Brain pericyte (primary cell): Measurements from ENCODE around the gene GRB10.
"Not testable (repeated sequence)": the region's sequence is repeated elsewhere in the genome, so short reads cannot be mapped to it uniquely, and the experiment has no call there.

Experiments used
- DNase-seq: peaks from one replicate; pipeline ENCODE4 v3.0.0-alpha.2; 2012; ENCODE audit warnings: low read depth, low spot score

Gene GRB10

DNA sequence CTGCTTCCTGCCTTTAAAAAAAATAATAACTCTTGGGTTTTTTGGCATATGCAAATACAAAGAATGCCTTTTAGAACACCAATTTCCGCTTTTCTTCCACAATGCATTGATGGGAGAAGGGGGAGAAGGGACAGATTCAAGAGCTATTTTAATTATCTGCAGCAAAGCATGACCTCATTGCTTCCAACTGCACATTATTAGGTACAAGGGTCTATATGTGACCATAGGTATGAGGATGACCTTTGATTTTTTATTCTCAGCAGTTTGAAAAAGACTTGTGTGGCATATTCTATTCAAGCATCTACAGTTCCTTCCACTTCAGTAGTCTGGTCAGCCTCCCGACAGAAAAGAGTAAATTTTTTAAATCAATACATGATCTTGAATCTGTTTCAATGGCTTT lies 39.7 kb downstream of the GRB10 start:
- DNase-seq = no peak

DNA sequence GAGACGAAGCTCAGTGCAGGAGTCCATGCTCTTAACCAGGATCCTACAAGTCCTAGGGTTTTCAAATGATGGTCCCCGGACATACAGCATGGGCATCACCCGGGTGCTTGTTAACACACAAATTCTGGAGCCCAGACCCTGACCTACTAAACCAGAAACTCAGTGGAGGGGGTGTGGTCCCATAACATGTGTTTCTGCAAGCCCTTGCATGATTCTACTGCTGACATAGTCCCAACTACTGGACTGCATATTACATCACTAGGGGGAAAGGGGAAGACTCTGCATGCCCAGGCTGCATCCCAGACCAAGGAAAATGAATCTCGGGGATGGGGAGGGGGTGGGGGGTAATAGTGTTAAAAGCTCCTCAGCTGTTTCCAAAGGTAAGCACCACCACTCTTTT lies 40.3 kb downstream of the GRB10 start:
- DNase-seq = no peak

DNA sequence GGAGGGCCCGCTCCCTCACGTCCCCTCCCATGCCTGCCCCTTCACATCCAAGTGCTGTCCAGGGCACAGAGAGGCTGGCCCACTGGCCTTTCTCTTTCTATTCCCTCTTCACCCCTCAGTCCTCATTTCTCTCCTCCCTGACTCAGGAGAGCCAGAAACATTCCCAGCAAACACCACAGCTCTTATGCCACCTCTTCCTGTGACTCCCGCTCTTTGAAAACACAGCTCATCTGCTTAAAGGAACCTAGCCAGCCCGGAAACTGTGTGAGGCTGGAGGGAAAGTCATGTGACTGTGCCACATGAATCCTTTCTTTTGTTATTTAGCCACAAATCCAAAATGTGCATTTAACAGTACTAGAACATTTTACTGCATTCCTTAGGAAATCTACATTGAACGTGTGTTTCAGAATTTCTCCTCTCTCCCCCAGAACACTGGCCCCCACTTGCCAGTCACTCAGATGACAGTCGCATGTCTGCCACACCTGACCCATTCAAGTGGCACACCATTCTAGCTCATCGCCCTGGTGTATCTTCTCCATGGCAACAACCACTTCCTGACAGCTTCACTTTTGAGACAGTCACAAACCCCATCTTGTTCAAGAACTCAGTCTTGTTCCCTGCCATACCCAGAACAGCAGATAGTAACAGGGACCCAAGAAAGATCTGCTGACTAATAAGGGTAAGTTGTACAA lies 42.8 kb downstream of the GRB10 start:
- DNase-seq = no peak

DNA sequence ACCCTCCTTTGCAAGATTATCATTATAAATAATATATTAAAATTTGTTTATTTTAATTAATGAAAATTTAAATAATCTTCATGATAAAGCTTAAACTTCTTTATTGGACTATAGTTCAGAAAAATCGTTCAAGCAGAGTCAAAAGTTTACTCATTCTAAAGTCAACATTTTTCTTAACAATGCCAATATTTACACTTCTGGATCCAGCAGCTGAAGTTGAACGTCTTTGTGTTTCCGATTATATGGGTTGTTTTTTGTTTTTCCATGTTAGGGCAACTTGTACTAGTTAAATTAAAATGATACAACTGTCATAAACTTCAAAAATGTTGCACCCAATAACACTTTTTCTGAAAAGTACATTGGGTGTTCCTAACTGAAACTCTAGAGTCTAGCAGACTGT lies 43.8 kb downstream of the GRB10 start:
- DNase-seq = no peak

DNA sequence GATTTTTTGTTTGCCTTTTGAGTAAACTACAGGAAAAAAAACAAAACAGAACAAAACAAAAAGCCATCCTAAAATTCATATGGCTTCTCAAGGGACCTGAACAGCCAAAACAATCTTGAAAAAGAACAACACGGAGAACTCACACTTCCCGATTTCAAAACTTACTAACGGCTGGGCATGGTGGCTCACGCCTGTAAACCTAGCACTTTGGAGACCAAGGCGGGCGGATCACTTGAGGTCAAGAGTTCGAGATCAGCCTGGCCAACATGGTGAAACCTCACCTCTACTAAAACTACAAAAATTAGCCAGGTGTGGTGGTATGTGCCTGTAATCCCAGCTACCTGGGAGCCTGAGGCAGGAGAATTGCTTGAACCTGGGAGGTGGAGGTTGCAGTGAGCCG lies 46.9 kb downstream of the GRB10 start:
- not testable (repeated sequence) for DNase-seq

DNA sequence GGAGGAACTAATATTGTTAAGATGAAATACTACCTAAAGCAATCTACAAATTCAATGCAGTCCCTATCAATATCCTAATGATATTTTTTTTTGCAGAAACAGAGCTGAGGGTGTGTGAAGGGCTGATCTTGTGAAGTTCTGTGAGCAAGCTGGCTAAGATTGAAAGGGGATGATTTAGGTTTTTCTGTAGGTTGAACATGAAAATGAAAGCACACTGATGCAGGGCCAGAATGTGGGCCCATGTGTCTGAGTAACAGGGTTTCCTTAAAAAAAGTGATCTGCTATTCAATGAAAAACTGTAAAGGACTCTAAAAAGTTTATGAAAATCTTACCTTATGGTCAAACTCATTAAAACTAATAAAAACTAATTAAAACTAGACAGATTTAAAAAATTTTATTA lies 47.4 kb downstream of the GRB10 start:
- no peak for DNase-seq

DNA sequence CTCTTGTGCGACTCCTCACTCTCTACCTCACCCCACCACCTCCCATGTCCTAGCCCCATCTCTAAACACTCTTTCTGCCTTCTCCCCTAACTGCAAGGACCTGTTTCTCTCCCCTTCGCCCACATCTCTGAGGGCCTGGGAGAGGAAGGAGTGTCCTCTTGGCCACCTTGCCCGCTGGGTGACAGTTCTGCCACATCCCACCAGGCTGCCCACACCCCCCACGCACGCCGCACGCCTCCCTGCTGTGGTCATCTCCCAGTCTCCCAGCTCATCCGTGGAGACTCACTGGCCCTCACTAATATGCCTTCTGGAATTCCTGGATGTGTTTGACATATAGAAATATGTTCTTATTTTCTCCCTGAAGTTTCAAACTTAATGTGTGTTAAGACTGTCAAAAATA lies 48.5 kb downstream of the GRB10 start:
- no peak for DNase-seq

DNA sequence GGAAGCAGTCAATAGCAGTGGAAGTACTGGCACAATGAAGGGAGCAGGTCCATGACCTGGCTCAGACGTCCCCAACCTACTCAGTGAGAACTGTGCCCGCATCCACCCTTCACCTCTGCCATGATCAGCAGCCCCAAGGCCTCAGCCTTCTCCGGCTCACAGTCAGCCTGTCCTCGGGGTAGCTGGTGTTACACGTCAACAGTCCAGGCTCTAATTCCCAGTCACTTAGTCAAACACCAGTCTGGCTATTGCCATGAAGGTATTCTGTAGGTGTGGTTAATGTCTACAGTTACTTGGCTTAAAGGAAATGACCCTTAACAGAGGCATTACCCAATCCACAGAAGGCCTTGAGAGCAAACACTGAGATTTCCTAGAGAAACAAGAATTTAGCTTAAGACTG lies 49.1 kb downstream of the GRB10 start:
- no peak for DNase-seq

DNA sequence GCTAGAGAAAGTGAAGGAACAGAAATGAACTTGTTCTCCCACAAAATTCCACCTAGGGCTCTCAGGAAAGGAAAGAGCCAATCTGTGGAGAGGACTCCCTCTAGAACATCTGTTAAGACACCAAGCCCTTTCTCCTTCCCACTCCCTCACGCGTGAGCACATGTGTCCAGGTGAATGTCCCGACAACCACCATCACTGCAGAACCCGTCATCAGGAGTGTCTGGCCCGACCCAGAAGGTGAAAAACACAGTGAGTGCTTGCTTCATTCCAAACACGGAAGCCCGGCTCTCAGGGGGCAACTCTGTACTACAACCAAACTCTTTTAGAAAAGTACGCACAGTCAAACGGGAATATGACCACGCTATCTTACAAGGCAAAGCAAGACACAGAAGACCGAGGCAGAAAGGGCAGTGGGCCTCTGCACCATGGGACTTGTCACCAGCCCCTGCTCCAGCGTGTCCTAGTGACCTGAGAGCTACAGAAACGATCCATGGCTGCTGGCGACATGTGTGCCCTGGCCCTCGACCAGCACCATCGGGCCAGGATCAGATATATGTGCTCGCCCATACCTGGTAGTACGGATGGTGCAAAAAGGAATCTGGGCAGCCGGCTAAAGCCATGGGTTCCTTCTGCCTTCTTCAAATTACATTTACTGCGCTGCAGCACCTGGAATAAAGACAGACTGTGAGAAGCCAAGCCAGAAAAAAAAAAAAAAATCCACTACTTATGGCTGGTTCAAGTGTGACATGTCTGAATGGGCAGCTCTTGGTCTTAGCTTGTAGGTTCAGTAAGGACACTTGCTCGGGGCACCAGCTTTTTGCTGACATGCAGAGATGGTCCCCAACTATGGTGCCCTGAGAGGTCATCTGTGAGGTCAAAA lies 50.8 kb downstream of the GRB10 start:
- no peak for DNase-seq

DNA sequence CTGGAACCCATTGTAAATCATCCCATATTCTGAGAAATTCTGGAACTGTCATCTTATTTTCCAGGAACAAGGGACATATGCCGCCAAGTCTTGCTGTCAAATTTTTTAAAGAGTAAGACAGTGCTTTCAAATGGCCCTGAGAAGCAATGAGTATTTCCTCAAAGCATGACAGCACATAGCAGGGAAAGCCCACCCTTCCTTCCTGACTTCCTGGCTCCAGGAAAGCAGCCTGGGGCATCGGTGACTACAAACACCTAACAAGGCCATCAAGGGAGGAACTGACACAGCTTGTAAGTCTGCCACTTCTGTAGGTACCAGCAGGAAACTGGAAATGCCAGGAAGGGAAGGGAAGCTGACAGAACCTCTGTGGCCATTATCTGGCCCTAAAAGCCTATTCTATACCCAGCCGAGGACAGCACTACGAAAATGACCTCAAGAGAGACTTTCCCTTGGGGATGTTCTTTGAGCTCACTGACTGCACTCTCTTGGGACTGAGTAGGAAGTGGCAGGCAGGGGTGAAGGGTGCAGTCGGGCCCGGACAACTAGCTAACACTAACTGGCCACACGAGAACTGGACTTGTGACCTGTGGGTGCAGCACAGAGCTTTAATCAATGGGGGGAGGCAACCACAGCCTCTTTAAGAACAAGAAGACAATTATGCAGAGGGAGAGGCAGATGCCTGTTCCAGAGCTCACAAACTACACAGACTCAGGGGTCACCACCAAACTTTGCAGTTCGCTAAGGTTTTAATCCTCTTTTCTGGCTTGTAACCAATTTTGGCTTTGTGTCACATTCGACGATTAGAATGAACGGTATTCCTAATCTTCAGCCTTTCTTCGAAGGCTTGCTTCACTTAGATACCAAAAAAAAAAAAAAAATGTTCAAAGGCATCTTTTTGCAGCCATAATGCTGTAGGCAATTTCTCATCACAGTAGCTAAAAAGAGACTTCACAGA lies 52.0 kb downstream of the GRB10 start:
- no peak for DNase-seq

DNA sequence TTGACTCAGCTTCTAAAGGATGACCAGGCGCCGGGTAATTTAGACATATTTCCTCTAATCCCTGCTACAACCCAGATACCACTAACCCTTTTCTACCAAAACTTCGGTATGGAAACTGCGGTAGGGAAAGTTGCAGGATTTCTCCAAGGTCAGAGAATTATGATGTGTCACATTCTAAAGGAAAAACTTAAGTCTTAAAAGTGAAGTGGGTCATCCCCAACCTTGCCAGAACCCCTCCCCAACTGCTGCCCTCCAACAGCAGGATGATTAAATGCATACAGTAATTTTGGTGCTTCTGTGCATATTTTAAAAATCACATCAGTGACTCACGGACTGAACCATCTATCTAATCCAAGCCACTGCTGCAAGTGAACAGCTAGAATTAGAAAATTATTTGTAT lies 52.7 kb downstream of the GRB10 start:
- no peak for DNase-seq

DNA sequence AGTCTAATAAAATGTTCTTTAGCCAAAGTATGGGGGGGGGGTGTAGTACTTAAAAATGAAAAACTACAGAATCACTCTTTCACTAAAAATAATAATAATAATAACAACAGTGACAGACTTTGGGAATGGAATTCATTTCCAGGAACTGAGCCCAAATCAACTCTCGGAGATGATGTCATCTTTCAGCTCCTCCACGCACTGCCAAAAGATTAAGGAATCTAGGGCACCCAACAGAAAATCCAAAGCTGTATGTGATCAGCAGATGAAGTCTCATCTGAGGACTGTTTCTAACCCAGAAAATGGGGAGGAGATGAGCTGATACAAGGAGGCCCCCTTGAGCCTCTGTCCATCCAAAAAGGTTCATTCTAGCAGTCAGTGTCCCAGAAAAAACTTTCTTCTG lies 54.5 kb downstream of the GRB10 start:
- DNase-seq = no peak

DNA sequence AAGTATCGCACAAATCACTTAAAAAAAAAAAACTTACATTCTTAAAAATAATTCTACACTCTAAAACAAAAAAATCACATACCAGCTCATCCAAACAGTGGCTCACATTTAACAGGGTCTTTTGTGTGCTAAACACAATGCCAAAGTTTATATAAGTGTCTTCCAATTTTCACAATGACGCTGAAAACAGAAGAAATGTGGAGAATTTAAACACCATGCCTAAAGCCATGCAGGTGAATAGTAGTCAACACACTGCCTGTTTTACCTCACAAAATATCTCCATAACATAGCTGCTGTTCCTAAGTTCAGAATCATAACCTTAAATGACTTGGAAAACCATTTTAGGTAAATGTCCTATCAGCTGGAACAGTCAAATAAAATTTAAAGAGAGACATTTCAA lies 55.0 kb downstream of the GRB10 start:
- DNase-seq = no peak

DNA sequence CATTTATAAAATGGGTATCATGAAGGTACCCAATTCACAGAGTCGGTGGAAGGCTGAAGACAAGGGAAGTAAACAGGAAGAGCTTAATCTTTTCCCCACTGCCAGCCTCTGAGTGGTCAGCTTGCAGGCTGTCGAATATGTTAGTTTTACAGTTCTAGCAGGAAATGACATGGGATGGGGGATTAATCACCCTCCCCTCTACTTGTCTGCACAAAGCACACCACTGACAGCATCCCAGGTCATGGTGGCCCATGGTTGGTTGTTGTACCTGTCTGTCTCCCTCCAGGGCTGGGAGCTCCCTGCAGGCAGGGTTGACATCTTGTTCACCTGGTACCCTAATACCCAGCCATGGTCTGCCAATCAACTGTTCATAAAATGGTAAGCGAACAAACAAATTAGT lies 55.6 kb downstream of the GRB10 start:
- DNase-seq = no peak

DNA sequence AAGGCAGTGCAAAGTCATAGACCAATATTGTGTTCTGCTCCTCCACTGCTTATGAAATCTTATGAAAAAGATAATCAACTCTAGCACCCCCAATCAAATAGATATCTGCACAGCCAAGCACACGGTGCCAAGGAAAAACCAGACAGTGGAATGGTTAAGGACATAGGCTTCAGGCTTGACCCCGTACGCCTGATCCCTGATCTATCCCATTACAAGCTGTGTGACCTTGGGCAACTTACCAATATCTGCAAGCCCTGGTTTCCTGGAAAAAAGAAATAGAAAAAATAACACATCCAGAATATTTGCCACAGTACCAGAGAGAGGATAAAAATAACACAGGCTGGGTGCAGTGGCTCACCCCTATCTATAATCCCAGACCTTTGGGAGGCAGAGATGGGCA lies 56.9 kb downstream of the GRB10 start:
- DNase-seq = no peak

DNA sequence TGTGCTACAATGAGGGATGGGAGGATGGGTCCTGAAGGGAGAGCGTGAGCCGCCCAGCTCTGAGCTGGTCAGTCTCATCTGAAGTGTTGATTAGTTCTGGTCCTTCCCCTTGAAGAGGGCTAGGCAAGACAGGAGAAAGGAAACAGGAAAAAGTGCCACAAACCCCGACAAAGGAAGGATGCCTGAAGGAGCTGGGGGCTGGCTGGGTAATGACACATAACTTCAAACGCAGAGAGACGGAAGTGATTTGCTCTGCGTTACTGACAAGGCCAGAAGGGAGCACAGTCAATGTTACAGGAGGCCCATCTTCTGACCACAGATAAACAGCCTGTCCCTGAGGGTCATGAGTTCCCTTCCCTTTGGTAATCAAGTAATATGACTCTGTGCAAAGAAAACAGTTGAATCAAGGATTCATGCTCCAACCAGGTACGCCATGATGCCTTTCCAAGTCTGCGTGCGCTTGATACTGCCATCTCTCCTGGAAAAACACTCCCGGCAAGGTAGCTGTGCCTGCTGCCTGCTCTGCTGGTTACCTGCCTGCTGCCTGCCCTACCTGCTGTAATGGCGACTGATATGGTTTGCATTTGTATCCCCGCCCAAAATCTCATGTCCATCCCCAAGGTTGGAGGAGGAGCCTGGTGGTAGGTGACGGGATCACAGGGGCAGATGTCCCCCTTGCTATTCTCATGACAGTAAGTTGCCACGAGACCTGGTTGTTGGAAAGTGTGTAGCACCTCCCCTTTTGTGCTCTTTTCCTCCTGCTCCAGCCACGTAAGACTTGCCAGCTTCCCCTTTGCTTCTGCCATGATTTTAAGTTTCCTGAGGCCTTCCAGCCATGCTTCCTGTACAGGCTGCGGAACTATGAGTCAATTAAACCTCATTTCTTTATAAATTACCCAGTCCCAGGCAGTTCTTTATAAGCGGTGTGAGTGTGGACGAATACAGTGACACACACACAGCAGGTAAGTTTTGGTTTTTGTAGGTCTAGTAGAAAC lies 57.9 kb downstream of the GRB10 start:
- no peak for DNase-seq

DNA sequence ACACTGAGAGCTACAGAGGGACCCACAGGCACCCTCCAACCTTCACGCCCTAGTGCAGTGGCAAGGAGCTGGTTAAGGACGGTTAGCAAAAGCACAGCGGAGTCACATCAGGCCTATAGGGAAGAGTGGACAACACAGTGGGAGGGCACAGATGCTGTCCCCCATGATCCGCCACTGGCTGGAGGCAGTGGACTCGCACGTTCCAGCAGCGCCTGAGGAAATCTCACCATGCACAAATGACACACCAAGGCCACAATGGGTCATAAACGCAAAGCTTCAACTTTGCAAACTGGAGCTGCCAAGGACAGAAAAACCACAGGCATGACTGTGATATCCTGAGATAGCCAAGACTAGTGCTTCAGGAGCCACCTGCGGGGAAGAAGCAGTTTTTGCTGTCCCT lies 58.8 kb downstream of the GRB10 start:
- no peak for DNase-seq

DNA sequence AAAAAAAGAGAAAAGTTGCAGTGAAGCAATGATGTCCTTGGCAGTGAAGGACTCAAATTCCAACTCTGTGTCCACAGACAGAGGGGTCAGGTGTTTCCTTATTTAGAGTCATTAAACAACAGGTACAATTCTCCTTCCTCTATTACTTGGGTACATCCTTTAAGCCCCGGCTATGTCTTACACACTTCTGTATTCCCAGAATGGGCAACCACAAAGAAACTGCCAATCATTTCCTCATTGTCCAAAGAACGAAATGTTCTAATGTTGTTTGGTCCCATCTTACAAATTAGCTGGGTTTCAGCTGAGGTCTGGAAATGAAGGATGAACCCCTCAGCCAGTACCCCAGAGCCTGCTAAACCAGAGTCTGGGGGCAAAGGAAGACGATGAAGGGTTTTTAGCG lies 59.5 kb downstream of the GRB10 start:
- no peak for DNase-seq

DNA sequence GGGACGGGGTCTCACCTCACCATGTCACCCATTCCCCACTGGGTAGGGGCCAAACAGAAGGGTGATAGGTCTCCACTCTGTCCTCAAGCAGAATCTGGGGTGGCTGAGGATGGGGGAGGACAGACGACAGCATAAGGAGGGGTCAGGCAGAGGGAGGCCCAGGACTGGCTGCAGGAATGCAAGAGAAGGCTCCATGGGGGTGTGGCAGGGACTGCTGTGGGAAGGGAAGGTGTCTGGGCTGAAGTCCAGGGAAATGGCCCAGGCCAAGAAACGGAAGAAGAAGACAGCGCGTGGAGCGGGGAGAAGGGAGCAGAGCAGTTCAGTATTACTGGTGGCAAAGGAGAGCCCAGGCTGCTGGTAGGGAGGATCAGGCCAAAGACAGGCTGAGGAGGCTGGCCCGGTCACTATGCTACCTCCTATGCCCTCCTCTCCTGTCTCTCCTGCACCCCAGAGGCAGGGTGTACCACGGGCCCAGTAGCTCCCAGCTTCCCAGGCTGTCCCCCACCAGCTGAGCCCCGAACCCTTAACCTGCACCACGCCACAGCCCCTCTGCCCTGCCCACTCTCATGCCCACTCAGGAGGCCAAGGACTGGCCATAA lies 60.9 kb downstream of the GRB10 start:
- DNase-seq = no peak

DNA sequence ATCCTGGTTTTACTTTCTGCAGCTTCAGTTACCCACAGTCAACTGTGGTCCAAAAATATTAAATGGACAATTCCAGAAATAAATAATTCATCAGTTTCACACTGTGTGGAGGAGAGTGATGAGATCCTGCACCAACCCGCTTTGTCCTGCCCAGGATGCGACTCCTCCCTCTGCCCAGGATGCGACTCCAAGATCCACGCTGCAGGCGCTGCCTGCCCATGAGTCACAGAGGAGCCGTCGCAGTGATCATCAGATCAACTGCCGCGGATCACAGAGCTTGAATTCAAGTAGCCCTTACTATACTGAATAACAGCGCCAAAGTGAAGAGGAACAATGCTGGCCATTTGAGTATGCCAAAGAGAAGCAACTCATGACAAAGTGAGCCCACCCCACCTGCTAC lies 61.5 kb downstream of the GRB10 start:
- DNase-seq = no peak

DNA sequence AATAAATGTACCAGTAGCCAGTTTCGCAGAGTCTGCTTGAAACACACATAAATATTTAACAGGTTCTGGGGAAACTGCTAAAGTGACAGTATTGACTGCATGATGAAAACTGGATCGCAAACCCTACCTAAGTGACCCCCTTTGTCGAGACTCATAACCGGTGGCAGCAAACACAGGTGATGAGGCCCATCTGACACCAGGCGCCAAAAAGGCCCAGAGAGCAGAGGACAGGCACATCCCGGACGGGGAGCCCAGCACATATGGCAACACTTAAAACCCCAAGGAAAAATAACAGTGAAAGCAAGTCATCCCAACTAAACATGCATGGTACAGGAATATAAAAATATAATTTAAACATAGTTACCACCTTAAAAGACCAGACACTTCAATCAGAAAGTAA lies 62.4 kb downstream of the GRB10 start:
- DNase-seq = no peak
